HT-29 (cell line): ENCODE results near the gene ACKR4. TPM values are rescaled to one million over a fixed set of nuclear protein-coding genes. Genes with fewer than 3 reads are reported as not detected.
"Not testable (repeated sequence)": the region's sequence is repeated elsewhere in the genome, so short reads cannot be mapped to it uniquely, and the experiment has no call there.

Experiments used
- DNase-seq: peaks from one replicate; pipeline ENCODE4 v3.0.0-alpha.2; 2015; ENCODE audit warnings: low spot score
- total RNA-seq: library from RNA; depleted of rRNA; stranded (reverse); fragments of >200 nt; shearing (Covaris generic); gene quantifications from 2 replicates; pipeline ENCODE4 v1.2.3, GENCODE V29; 2014

Gene ACKR4
- total RNA-seq, 1 experiment from 2014 or later = 0.43 TPM

DNA sequence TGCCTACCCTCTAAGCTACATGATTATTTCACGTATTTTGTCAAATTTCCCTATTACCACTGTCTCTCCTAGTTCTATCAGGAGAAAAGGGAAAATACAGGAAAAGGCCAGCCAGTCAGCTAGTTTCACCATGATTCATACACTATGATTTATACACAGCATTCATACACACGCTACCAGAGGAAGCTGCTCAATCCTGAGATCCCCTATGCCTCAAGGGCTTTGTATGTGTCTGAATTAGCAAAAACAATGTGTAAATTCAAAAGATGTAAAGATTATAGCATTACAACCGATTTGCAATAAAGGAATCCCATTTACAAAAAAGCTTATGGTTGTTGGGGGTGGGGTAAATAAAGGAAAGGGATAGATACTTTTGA, 3.1 kb upstream of the ACKR4 start:
- no peak for DNase-seq

DNA sequence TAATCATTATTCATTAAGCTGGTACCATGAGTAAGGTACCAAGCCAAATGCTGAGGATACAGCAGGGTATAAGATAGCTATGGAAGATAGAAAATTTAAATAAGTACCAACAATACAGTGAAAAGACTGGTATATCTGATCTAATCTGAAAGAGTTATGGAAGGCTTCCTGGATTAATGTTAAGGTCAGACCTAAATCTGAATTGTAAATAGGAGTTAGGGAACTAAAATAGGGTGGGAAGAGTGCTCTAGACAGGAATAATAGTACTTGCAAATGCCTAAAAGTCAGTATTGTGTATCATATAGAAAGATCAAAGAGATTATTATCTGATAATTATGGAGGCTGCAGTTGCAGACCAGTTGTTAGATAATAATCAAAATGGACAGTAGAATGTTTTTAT, 2.6 kb upstream of the ACKR4 start:
- DNase-seq = no peak

DNA sequence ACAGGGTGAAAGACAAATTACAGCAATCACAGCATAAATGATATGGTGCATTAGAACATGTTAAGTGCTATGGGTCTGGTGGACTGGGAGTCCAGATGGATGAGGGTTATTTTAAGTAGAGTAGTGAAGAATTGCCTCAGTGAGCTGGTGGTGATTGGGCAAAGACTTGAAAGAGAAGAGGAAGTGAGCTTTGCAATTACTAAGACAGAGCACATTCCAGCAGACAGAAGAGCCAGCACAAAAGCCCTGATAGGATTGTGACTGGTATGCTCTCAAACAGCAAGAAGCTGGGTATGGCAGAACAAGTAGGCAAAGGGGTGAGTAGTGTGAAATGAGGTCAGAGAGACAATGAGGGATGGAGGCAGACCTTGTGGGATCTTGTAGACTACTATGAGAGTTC, 2.1 kb upstream of the ACKR4 start:
- no peak for DNase-seq

DNA sequence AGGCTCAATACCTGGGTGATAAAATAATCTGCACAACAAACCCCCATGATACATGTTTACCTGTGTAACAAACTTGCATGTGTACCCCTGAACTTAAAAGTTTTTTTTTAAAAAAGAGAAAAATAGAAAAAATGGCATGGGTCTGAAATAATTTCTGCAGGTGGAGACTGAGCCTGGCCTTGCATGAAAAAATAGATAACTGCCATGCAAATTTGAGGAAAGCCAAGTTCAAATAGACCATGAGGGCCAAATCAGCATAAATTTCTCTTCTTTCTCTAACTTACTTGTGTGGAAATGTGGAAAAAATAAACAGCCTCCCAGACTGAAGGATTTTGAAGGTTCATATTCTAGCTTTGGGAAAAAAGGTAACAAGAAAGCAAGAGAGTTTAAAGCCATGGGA, 744 bp upstream of the ACKR4 start:
- DNase-seq = no peak

DNA sequence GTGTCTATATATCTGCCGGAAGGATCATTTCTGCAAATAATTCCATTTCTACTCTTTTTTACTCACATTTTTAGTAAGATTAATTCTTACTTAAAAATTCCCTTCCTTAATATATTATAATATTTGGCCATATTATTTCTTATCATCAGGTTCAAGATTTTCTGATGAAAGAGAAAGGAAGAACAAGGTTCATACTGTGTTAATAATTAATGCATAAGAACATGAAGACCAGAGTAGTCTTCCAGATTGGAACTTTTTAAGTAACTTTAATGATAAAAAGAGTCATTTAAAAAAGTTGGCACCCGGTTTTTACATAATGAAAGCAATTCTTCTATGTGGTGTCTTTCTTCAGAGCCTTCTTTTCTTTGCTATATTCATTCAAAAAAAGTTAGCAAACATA, 590 bp downstream of the ACKR4 start:
- peak; percentile 2 for DNase-seq

DNA sequence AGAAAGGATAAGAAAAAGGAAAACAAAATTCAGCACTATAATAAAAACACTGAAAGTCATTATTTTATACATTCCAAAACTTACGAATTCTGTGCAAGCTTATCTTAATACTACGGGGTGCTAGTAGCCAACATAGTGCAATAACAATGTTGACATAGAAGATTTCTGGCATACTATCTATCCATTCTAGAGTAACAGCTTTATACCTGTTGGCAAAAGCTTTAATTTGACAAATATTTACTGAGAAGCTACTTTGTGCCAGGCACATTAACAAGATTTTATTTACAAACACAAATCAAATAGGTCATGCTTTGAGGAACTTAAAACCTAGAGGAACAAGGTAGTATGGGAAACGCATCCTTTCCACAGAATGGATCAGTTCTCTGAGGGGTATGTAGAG, 1.1 kb downstream of the ACKR4 start:
- no peak for DNase-seq

DNA sequence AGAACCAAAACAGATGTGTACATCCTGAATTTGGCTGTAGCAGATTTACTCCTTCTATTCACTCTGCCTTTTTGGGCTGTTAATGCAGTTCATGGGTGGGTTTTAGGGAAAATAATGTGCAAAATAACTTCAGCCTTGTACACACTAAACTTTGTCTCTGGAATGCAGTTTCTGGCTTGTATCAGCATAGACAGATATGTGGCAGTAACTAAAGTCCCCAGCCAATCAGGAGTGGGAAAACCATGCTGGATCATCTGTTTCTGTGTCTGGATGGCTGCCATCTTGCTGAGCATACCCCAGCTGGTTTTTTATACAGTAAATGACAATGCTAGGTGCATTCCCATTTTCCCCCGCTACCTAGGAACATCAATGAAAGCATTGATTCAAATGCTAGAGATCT, 3.5 kb downstream of the ACKR4 start:
- not testable (repeated sequence) for DNase-seq

DNA sequence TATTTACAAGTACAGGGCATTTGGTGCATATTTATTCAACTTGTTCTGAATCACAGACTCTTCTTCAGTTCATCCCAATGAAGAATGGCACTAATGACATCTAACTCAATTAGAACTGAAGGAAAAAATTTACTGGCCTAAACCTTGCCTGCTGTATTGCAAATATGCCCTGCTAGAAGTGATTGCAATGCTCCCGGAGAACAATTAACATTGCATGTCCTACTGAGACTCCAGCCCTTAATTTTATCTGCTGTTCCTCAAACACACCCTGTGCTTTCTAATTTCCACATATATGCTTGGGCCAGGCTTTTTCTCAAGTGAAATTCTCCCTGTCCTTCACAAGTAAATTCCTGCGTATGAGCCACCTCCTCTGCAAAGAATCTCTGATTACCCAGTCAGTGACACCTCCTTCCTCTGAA, 8.3 kb downstream of the ACKR4 start:
- DNase-seq = no peak

DNA sequence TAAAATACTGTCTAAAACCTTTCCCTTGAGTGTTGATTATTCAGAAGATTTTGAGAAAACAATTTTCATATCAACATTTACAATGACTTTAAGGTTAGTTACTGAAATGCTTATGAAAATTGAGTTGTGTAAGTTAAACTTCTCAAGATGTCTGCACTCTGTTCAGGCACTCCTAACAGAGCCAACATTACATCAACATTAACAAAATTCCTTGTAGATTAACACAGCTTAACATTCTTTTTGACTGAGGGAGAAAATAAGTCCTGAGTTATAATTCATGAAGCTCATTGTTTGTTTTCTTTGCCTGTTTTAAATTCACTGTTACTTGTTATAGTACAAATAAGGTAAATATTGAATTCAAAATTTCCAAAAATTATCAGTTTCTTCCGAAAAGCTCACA, 9.0 kb downstream of the ACKR4 start:
- no peak for DNase-seq

DNA sequence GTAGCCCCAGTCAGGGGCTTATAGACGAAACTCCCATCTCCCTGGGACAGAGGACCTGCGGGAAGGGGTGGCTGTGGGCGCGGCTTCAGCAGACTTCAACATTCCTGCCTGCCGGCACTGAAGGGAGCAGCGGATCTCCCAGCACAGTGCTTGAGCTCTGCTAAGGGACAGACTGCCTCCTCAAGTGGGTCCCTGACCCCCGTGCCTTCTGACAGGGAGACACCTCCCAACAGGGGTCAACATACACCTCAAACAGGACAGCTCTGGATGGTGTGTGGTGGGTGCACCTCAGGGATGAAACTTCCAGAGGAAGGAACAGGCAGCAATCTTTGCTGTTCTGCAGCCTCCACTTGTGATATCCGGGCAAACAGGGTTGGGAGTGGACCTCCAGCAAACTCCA, 9.6 kb downstream of the ACKR4 start:
- not testable (repeated sequence) for DNase-seq

DNA sequence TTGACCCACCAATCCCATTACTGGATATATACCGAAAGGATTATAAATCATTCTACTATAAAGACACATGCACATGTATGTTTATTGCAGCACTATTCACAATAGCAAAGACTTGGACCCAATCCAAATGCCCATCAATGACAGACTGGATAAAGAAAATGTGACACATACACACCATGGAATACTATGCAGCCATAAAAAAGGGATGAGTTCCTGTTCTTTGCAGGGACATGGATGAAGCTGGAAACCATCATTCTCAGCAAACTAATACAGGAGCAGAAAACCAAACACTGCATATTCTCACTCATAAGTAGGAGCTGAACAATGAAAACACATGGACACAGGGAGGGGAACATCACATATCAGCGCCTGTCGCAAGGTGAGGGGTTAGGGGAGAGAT, 18.2 kb downstream of the ACKR4 start:
- not testable (repeated sequence) for DNase-seq

DNA sequence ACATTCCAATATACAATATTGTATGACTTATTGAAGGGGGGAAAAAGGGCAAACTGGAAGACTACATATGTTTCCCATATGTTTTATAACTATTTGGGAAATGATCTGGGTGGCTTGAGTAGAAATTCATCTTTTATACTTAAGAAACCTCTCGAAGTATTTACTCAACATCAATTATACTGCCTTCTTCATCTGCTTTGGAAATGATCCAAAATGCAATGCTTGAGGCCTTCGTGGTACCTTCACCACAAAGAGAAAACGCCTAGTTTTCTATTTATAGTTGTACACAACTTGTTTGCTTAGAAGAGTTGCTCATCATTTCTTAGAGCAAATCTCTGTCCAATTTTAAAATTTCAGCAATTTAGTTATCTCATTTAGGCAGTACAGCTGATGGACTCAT, 18.8 kb downstream of the ACKR4 start:
- no peak for DNase-seq

DNA sequence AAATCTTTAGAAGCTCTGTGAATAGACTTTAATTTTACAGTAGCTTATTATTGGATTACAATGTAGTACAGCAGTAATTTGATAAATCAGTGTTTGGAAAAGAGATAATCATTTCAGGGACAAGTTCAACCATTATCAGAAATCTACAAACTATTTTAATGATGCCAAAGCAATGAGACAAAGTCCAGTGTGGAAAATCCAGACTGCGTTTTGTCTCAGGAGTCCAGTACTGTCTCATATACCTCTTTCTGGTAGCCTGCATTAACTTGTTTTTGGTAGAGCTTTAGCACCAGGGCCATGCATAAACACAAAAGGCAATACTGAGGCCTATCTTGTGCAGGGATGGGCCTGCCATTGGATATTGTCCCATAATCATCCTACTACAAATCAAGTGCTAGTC, 19.7 kb downstream of the ACKR4 start:
- DNase-seq = no peak

DNA sequence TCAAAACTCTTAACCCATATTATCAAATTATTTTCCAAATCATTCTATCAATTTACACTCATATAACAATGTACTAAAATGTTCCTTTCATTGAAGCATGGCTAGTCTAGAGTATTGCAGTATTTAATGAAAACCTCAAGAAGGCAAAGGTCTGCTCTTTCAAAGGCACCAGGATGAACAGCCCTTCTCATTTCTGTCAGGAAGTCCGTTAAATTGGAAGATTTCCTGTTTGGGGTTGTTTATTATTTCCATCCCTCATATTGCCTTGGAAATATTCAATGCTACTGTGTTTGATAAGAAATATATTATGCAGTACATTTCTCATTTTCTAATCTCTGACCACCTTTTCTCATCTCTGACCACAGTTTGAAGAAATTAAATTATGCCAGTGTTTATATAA, 25.1 kb downstream of the ACKR4 start:
- no peak for DNase-seq

DNA sequence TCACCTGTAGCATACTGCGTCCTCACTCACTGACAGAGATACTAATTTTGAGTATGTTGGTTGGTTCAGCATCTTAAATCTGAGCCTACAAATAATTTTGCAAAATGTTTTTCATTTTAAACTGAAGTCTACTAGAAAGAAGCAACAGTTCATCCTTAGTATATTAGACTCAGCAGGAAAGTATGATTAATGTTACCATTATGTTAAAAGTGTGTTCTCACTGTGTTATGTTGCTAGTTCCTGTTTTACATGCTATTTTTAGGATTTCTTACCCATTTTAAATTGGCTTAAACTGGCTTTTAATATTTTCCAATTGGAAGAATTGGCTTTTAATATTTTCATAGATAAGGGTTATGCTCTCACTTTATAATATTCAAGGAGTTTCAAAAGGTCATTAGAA, 25.7 kb downstream of the ACKR4 start:
- no peak for DNase-seq

DNA sequence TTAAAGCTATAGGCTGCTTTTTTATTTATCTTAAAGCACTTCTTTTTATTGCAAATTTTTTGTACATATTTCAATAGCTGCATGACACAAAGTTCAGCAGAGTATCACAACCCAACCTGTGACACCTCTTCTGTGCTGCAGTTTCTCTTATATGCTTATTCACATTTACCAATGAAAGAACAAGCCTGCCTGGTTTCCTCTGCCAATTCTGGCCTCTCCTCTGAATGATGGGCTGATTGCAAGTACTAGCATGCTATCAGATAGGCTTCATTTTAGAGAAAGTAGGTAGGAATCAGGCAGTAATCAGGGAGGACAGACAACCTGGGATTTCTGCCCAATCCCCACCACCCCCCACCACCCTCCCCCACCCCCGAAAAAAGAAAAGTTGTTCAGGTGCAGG, 26.6 kb downstream of the ACKR4 start:
- DNase-seq = no peak

DNA sequence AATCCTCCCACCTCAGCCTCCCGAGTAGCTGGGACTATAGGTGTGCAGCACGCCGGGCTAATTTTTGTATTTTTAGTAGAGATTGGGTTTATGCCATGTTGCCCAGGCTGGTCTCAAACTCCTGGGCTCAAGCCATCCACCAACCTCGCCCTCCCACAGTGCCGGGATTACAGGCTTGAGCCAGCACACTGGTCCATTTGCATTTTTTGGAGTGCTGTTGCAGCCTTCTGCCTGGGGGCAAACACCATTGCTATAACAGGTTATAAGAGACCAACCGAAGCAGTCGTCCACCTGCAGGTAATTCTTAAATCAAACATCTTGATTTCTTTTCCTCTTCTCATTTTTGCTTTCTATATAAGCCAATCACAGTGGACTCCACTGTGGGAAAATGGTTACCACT, 27.7 kb downstream of the ACKR4 start:
- no peak for DNase-seq

DNA sequence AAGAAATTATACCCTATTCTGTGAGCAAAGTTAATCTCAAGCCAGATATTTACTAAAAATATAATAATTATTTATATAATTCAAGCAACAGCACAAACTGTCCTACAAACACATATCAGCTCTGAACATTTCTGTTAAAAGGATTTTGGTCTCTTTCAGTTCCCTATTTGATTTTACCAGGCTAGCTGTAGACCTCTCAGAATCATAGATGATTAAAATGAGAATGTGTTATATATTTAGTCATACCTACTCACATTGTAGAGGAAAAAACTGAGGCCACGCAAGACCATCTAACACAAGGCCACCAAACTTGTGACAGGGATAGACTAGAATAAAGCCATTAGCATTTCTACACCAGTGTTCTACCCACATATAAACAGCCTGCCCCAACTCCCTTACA, 28.5 kb downstream of the ACKR4 start:
- DNase-seq = no peak

DNA sequence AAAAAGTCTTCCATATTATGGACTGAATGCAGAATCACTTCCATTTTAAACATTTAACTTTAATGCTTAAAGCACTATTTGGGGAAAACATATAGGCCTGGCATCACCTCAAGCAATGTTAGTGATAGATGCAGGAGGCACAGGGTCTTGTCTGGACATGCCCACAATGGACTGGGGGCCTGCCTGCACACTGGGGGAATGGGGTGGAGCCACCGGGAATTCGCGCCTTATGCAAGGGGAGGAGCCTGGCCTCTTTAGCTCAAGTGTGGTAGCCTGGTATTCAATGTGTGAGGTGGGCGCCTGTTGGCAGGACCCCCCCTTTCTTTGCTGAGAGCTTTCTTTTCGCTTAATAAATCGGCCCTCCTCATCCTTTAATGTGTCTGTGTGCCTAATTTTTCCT, 29.9 kb downstream of the ACKR4 start:
- no peak for DNase-seq

DNA sequence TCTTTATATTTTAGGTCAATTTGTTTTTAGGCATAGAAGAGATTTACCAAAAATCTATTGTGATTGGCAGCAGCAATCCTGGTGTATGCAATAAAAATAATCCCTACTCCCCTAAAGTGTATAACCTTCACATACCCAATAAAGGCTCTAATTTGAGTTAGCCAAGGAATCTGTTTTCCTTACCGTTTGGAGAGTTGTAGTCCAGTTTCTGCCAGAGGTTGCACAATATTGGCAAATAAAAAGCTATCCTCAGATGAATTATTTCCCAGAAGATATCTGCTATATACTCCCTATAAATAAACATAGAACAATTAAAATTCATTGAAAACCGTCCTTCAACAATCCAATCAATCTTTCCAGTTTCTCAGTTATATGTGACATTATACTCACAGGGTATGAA, 31.1 kb downstream of the ACKR4 start:
- no peak for DNase-seq

DNA sequence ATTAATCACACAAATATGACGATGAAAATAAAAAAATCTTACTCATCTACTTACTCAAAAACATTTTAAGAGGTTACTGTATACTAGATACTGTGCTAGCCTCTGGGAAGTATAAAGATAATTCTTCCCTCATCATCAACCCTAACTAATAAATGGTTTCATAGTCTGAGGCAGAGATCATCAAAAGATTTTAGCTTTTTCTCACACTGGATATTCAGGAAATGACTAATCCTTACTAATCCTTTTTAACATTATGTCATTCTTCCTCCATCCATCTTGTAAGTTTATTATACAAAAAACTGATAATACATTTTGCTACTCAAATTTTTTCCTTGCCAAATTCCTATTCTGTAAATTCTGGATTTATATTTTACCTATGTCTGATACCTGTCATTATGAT, 32.9 kb downstream of the ACKR4 start:
- no peak for DNase-seq

DNA sequence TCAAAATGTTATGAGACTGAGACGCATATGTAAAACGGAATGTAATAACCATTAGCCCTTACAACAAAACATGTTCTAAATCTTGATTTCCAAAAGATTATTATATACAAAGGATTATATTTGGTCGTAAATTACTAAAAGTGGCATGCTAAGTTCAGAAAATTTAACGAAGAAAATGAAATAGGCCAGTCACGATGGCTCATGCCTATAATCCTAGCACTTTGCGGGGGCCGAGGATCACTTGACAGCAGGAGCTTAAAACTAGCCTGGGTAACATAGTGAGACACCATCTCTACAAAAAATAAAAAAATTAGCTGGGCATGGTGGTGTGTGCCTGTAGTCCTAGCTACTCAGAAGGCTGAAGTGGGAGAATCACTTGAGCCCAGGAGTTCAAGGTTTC, 33.5 kb downstream of the ACKR4 start:
- DNase-seq = no peak

DNA sequence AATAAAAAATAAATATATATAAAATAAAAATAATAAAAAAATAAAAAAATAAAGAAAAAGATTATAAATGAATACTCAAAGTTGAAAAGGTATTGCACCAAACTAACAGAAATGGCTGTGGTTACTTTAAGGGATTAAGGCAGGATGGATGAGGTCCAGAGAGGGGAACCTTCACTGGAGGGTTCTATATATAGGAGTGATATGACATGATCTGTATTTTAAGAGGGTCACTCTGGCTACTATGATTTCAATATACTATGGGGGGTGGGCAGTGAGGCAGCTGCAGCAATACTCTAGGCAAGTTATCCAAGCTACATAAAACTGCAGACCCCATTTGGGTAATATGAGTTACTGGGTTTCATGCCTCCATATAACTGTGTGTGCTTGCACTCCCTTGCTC, 38.0 kb downstream of the ACKR4 start:
- no peak for DNase-seq

DNA sequence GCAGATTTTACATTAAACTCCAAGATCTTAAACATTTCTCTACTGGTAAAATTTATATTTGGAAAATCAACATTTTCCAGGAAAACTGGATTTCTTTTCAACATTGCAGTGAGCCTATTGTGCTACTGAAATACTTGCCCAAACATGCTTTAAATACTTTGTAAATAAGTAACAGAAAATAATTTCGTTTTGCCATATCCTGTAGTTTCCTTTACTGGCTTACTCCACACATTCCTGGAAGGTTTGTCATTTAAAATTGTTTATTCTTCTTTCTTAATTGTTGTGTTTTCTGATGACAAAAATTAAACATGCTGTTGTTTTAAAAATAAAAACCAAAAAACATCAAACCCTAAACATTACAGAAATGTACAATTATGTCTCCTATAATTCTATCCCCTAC, 40.5 kb downstream of the ACKR4 start:
- DNase-seq = no peak

DNA sequence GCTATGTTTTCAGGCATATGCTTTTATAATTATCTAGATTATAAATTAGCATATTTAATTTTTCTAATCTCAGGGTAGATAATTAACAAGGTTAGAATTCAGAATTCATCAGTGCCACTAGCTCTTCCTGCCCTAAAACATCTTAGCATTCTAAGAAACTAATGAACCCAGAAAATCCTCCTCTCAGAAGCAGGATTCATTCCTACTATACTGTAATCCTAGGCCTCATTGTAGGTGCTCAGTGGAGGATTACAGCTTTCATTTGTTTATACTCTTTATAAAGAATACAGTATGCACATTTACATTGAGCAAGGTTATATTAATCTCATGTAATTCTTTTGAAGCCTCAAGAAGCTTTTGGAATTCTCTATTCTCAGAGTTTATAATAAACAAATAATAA, 41.6 kb downstream of the ACKR4 start:
- no peak for DNase-seq
